Sigmoid colon (tissue), 7 donors: ENCODE measurements around the gene SLC9A9. TPM values are rescaled to one million over a fixed set of nuclear protein-coding genes. Genes with fewer than 3 reads are reported as not detected.

Experiments
- DNase-seq: peaks from one replicate; pipeline ENCODE4 v3.0.0-alpha.2; 2019
- H3K27ac ChIP-seq, 4 donors: fragments of 200-600 bp; sonication (generic); one replicate each; pipeline ENCODE4 v1.5.1; 2016 to 2019; ENCODE audit warnings: mild to moderate bottlenecking in 1 of 4
- H3K27me3 ChIP-seq, 3 donors: fragments of 200-600 bp; sonication (generic); one replicate each; pipeline ENCODE4 v1.5.1; 2019; ENCODE audit warnings: mild to moderate bottlenecking in 1 of 3
- H3K36me3 ChIP-seq, 4 donors: fragments of 200-600 bp; sonication (generic); one replicate each; pipeline ENCODE4 v1.5.1; 2016 to 2019
- H3K4me1 ChIP-seq, 4 donors: fragments of 200-600 bp; sonication (generic); one replicate each; pipeline ENCODE4 v1.5.1; 2017 to 2019
- H3K4me3 ChIP-seq, 4 donors: fragments of 200-600 bp; sonication (generic); one replicate each; pipeline ENCODE4 v1.5.1; 2017 to 2019; ENCODE audit warnings: mild to moderate bottlenecking in 2 of 4, moderate library complexity in 1 of 4
- H3K9me3 ChIP-seq, 4 donors: fragments of 200-600 bp in 3 of 4; sonication (generic) in 3 of 4; one replicate each; pipeline versions ENCODE4 v1.5.1 to v1.6.1; 2013 to 2019
- EP300 ChIP-seq, 4 donors: sonication (generic); formaldehyde crosslinking; IDR thresholded peaks; one replicate each; pipeline ENCODE4 v1.6.1; 2017; ENCODE audit warnings: antibody characterized with exemption in 4 of 4
- POLR2A ChIP-seq, 2 donors: fragments of 450-650 bp; IDR thresholded peaks; one replicate each; pipeline ENCODE4 v1.6.1; 2016; ENCODE audit warnings: antibody characterized with exemption in 2 of 2, mild to moderate bottlenecking in 2 of 2, moderate library complexity in 2 of 2
- POLR2AphosphoS5 ChIP-seq, 4 donors: sonication (generic); formaldehyde crosslinking; IDR thresholded peaks; one replicate each; pipeline ENCODE4 v1.6.1; 2017; ENCODE audit warnings: antibody characterized with exemption in 4 of 4
- WGBS, 2 donors: extraction: QIAGEN DNeasy Blood & Tissue Kit; methylation state at CpG; one replicate each; pipeline ENCODE4 v1.1.7; 2013; 5-methylcytosine and 5-hydroxymethylcytosine counted together
- intact Hi-C: fragments of 100-400 bp; cut with DNase I; formaldehyde crosslinking; loops from one replicate; pipeline ENCODE4 v1.15.1; 2023
- polyA plus RNA-seq, 3 donors: library from polyadenylated mRNA; stranded (reverse); fragments of 200-250 nt; gene quantifications; one replicate each; pipeline ENCODE4 v1.2.3, GENCODE V29; 2013
- total RNA-seq, 4 donors: library from RNA; depleted of rRNA; stranded (reverse); fragments of >200 nt; gene quantifications; one replicate each; pipeline ENCODE4 v1.1.0, GENCODE V29; 2016
- TF ChIP-seq, protein P1 (sequence below), 4 experiments: fragments of 450-650 bp in 3 of 4; fragments of 200-600 bp in 1 of 4; IDR thresholded peaks; one replicate each; pipeline ENCODE4 v1.5.1; 2016 to 2019; ENCODE audit warnings: antibody characterized with exemption in 4 of 4, mild to moderate bottlenecking in 3 of 4, moderate library complexity in 2 of 4
- donor health status: healthy with polysubstance abuse.
- donor health status: Bipolar disorder and iron deficiency.
- donor health status: healthy.

Gene SLC9A9
- total and polyA plus RNA-seq, 7 donors: 2.4 to 29.9 (median 18.9) TPM

DNA sequence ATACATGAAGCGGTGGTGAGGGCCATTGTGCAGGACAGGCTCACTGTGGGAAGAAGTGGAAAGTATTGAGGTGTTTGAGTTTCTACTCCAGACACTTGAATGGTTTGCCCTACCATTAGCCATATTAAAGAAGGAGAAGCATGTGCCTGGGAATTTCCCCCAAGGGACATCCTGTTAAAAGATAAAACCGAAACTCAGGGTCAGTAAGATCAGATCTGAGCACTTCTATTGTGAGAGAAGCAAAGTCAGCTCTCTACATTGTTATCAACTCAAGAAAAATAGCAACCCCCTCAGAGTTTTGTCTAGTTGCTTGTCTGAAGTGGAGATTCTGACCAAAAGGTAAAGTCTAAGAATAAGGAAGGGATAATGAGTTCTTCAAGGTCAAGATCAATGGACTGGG lies 458.9 kb downstream of the SLC9A9 start:
- TF ChIP-seq EP300 (IDR thresholded peaks at IDR 0.05) (no peak), POLR2AphosphoS5 (IDR thresholded peaks at IDR 0.05) (no peak), POLR2A (IDR thresholded peaks at IDR 0.05) (no peak)
- TF ChIP-seq, protein P1, sequence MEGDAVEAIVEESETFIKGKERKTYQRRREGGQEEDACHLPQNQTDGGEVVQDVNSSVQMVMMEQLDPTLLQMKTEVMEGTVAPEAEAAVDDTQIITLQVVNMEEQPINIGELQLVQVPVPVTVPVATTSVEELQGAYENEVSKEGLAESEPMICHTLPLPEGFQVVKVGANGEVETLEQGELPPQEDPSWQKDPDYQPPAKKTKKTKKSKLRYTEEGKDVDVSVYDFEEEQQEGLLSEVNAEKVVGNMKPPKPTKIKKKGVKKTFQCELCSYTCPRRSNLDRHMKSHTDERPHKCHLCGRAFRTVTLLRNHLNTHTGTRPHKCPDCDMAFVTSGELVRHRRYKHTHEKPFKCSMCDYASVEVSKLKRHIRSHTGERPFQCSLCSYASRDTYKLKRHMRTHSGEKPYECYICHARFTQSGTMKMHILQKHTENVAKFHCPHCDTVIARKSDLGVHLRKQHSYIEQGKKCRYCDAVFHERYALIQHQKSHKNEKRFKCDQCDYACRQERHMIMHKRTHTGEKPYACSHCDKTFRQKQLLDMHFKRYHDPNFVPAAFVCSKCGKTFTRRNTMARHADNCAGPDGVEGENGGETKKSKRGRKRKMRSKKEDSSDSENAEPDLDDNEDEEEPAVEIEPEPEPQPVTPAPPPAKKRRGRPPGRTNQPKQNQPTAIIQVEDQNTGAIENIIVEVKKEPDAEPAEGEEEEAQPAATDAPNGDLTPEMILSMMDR (IDR thresholded peaks at IDR 0.05): no peak
- H3K9me3 ChIP-seq: peaks cover 0 to under 1% (median 0%) of the 10 kb centered on the region in 4 donors
- H3K27ac ChIP-seq: no peak overlapping the region
- 92 to 93% methylated on average over 2 of the region's 2 CpGs for WGBS, 2 donors
- intact Hi-C loops: no loop called here
- no peak overlapping the region for H3K4me3 ChIP-seq
- no peak for DNase-seq
- H3K4me1 ChIP-seq: no peaks in the 10 kb centered on the region
- H3K36me3 ChIP-seq: no peaks in the 10 kb centered on the region
- no peaks in the 10 kb centered on the region for H3K27me3 ChIP-seq

DNA sequence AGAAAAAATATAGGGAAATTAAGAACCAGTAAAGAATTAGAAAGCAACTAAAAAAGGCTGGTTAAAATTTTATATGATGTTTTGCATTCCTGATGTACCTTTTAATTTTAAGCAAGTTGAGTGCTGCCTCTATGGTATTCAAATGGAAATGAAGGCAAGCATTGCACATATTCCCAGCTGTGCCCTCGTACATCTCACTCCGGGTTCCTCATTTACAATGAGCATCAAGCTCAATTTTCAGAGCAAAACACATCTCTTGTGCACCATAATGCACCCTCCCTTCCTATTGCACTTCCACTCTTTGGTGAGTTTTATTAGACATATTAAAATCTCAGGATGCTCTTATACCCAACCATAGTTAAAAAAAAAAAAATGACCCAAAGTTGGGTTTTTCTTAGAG lies 460.8 kb downstream of the SLC9A9 start:
- 95 to 96% methylated on average over 2 of the region's 2 CpGs for WGBS, 2 donors
- H3K27ac ChIP-seq: no peak overlapping the region
- H3K4me3 ChIP-seq: no peak overlapping the region
- no peaks in the 10 kb centered on the region for H3K4me1 ChIP-seq
- no peaks in the 10 kb centered on the region for H3K9me3 ChIP-seq
- DNase-seq: no peak
- intact Hi-C loops: no loop called here
- no peaks in the 10 kb centered on the region for H3K27me3 ChIP-seq
- TF ChIP-seq, protein P1 (IDR thresholded peaks at IDR 0.05): no peak
- TF ChIP-seq EP300 (IDR thresholded peaks at IDR 0.05): no peak
- no peak for TF ChIP-seq POLR2A (IDR thresholded peaks at IDR 0.05)
- no peak for TF ChIP-seq POLR2AphosphoS5 (IDR thresholded peaks at IDR 0.05)
- H3K36me3 ChIP-seq: no peaks in the 10 kb centered on the region

GRCh38 chr3:143384076-143384475 lies 464.2 kb downstream of the SLC9A9 start:
- no peaks in the 10 kb centered on the region for H3K27me3 ChIP-seq
- WGBS, 2 donors: 90 to 92% methylated on average over 2 of the region's 2 CpGs
- intact Hi-C loops: no loop called here
- no peak overlapping the region for H3K27ac ChIP-seq
- H3K4me1 ChIP-seq: no peaks in the 10 kb centered on the region
- H3K4me3 ChIP-seq: no peak overlapping the region
- no peaks in the 10 kb centered on the region for H3K9me3 ChIP-seq
- H3K36me3 ChIP-seq: no peaks in the 10 kb centered on the region
- no peak for DNase-seq
- TF ChIP-seq POLR2A (IDR thresholded peaks at IDR 0.05) (no peak), EP300 (IDR thresholded peaks at IDR 0.05) (no peak), POLR2AphosphoS5 (IDR thresholded peaks at IDR 0.05) (no peak)
- TF ChIP-seq, protein P1 (IDR thresholded peaks at IDR 0.05): no peak

GRCh38 chr3:143383421-143383820 lies 464.8 kb downstream of the SLC9A9 start:
- H3K36me3 ChIP-seq: no peaks in the 10 kb centered on the region
- no peaks in the 10 kb centered on the region for H3K9me3 ChIP-seq
- H3K4me1 ChIP-seq: no peaks in the 10 kb centered on the region
- H3K27me3 ChIP-seq: no peaks in the 10 kb centered on the region
- no peak for DNase-seq
- no peak overlapping the region for H3K27ac ChIP-seq
- intact Hi-C loops: no loop called here
- TF ChIP-seq, protein P1 (IDR thresholded peaks at IDR 0.05): no peak
- no peak for TF ChIP-seq EP300 (IDR thresholded peaks at IDR 0.05)
- no peak for TF ChIP-seq POLR2A (IDR thresholded peaks at IDR 0.05)
- no peak for TF ChIP-seq POLR2AphosphoS5 (IDR thresholded peaks at IDR 0.05)
- no peak overlapping the region for H3K4me3 ChIP-seq

DNA sequence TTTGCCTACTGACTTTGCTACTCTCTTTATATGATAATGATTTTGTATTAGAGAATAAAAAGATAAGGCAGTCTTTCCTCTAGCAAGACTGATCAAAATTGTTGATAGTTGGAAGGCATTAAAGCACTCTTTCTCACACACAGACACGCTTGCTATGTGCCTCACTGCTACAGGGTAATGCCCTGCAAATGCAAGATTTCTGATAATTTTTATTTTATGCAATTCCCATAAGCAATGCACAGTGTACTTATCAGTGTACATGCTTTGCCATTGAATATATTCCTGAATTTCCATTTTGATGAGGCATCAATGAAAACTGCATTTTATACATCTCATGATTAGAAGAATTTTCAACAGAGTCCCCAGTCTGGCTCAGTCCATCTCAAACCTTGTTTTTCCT lies 465.5 kb downstream of the SLC9A9 start:
- intact Hi-C loops: no loop called here
- TF ChIP-seq POLR2AphosphoS5 (IDR thresholded peaks at IDR 0.05): no peak
- TF ChIP-seq EP300 (IDR thresholded peaks at IDR 0.05): no peak
- WGBS, 2 donors: 92 to 94% methylated on average over 1 of the region's 1 CpG
- DNase-seq: no peak
- Histone ChIP-seq H3K27ac (no peak overlapping the region), H3K36me3 (no peaks in the 10 kb centered on the region), H3K4me1 (no peaks in the 10 kb centered on the region), H3K4me3 (no peak overlapping the region), H3K27me3 (no peaks in the 10 kb centered on the region), H3K9me3 (no peaks in the 10 kb centered on the region)
